WERI-Rb-1 (cell line): ENCODE results near the gene RRP9.

Source experiments
- DNase-seq: peaks from one replicate; pipeline ENCODE4 v3.0.0-alpha.2; 2020
- H3K27ac ChIP-seq: fragments of 250-450 bp; sonication (Bioruptor Pico); 2 replicates; pipeline ENCODE4 v1.5.1; 2020; ENCODE audit warnings: mild to moderate bottlenecking, moderate library complexity
- H3K27me3 ChIP-seq: fragments of 250-450 bp; sonication (Bioruptor Pico); 2 replicates; pipeline ENCODE4 v1.5.1; 2021; ENCODE audit warnings: mild to moderate bottlenecking, low read depth, moderate library complexity; ENCODE audit not compliant: insufficient read depth, severe bottlenecking
- H3K36me3 ChIP-seq: fragments of 250-450 bp; sonication (Bioruptor Pico); 2 replicates; pipeline ENCODE4 v1.5.1; 2020; ENCODE audit warnings: mild to moderate bottlenecking, moderate library complexity
- H3K4me3 ChIP-seq: 2 replicates; pipeline ENCODE4 v1.5.1; 2011; ENCODE audit warnings: low read depth, mild to moderate bottlenecking, control low read depth, low read length
- H3K9me3 ChIP-seq: fragments of 250-450 bp; sonication (Bioruptor Pico); 2 replicates; pipeline ENCODE4 v1.5.1; 2021; ENCODE audit warnings: mild to moderate bottlenecking, moderate library complexity; ENCODE audit not compliant: severe bottlenecking
- CTCF ChIP-seq: IDR thresholded peaks from 2 replicates; pipeline ENCODE4 v1.5.1; 2011; ENCODE audit warnings: low read depth, mild to moderate bottlenecking, control low read depth, inconsistent platforms, low read length

Gene RRP9

GRCh38 chr3:51944451-51945021 lies 2.8 kb upstream of the RRP9 start:
- H3K9me3 ChIP-seq = no peaks in the 10 kb centered on the region
- peaks cover 1% of the 10 kb centered on the region for H3K36me3 ChIP-seq
- no peak for DNase-seq
- no peak for TF ChIP-seq CTCF
- no peak overlapping the region for H3K27ac ChIP-seq
- H3K27me3 ChIP-seq = no peaks in the 10 kb centered on the region
- H3K4me3 ChIP-seq = no peak overlapping the region

DNA sequence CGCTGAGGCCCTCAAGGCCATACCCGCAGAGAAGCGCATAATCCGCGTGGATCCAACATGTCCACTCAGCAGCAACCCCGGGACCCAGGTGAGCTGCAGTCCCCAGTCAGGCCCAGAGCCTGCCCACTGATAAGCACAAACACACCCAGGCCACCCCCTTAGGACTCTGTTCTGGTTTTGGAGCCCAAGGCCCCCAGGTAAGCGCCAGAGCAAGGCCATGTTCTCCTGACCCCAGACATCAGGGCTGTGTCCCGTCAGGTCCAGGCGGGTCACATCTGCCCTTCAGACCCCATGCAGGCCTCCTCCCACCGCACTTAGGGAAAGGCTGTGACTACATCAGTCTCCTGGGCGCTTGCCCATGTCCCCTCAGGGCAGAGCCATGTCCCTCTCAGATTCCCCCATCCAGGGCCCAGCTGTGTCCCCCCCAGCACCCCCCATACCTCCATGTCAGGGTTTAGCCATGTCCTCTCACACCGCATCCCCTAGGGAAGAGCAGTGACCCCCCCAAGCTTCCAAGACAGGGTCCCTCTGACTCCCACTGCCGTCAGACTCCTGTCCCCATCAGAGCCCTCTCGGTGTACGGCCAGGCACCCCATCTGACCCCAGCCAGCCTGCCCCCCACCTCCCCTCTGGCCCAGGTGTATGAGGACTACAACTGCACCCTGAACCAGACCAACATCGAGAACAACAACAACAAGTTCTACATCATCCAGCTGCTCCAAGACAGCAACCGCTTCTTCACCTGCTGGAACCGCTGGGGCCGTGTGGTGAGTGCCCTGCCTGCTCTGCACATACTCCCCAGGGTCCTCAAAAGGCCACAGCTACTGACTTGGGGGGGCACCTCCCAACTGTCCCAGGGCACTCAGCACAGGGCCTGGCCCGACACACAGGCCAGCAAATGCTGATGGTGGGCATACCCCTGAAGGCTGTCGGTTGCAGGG lies 2.0 kb upstream of the RRP9 start:
- no peak for DNase-seq
- no peak for TF ChIP-seq CTCF
- Histone ChIP-seq H3K9me3 (no peaks in the 10 kb centered on the region), H3K27me3 (no peaks in the 10 kb centered on the region), H3K27ac (peak overlapping the region; percentile 88; the same call in 1 of the 2 replicates), H3K36me3 (peaks cover 9% of the 10 kb centered on the region), H3K4me3 (no peak overlapping the region)

- Histone ChIP-seq H3K27ac (peak overlapping the region; percentile 88), H3K36me3 (peaks cover 16% of the 10 kb centered on the region), H3K9me3 (no peaks in the 10 kb centered on the region), H3K4me3 (peak overlapping the region; percentile 55), H3K27me3 (no peaks in the 10 kb centered on the region)
- no peak for TF ChIP-seq CTCF
- peak; percentile 66 for DNase-seq
Measured at GRCh38 chr3:51942603-51943450, 1.1 kb upstream of the RRP9 start.

GRCh38 chr3:51941463-51941797 lies 274 bp downstream of the RRP9 start:
- Histone ChIP-seq H3K4me3 (peak overlapping the region; percentile 81), H3K9me3 (no peaks in the 10 kb centered on the region), H3K36me3 (peaks cover 29% of the 10 kb centered on the region), H3K27me3 (no peaks in the 10 kb centered on the region), H3K27ac (peak overlapping the region; percentile 47)
- TF ChIP-seq CTCF = no peak
- no peak for DNase-seq

- TF ChIP-seq CTCF = no peak
- Histone ChIP-seq H3K27me3 (no peaks in the 10 kb centered on the region), H3K36me3 (peaks cover 35% of the 10 kb centered on the region), H3K27ac (peak overlapping the region; percentile 47), H3K4me3 (peak overlapping the region; percentile 81), H3K9me3 (no peaks in the 10 kb centered on the region)
- DNase-seq = no peak
Measured at GRCh38 chr3:51940648-51941462, 849 bp downstream of the RRP9 start.
